ENCODE measurements around the gene ARF4. TPM values are rescaled to one million over a fixed set of nuclear protein-coding genes. Genes with fewer than 3 reads are reported as not detected.

ARF4 gene
- total and polyA plus RNA-seq, 9 donors, result 84.5 to 295 (median 131) TPM

GRCh38 chr3:57559526-57559925 lies 37.6 kb downstream of the ARF4 start:
- Histone ChIP-seq H3K27me3 (no peaks in the 10 kb centered on the region), H3K36me3 (no peaks in the 10 kb centered on the region), H3K4me3 (no peak overlapping the region), H3K4me1 (ENCODE audit: insufficient read depth) (peaks cover 5% of the 10 kb centered on the region), H3K9me3 (no peaks in the 10 kb centered on the region), H3K27ac (no peak overlapping the region)
- TF ChIP-seq EP300 (IDR thresholded peaks at IDR 0.05), result no peak
- no peak for TF ChIP-seq POLR2A (IDR thresholded peaks at IDR 0.05)
- TF ChIP-seq CTCF (IDR thresholded peaks at IDR 0.05), result no peak
- WGBS, 3 donors, result 95 to 100% (median 96%) methylated on average over 1 of the region's 1 CpG
- DNase-seq, result no peak
- intact Hi-C loops (cut with DNase I), result no loop called here

- peak overlapping the region in 1 of 2 donors; percentile 57 for H3K27ac ChIP-seq
Measured at GRCh38 chr3:57557085-57557537, 40.0 kb downstream of the ARF4 start.

GRCh38 chr3:57556459-57557084 lies 40.6 kb downstream of the ARF4 start:
- H3K4me1 ChIP-seq (ENCODE audit: insufficient read depth), result peaks cover 5% of the 10 kb centered on the region
- no peaks in the 10 kb centered on the region for H3K27me3 ChIP-seq
- TF ChIP-seq CTCF (IDR thresholded peaks at IDR 0.05), result no peak
- TF ChIP-seq EP300 (IDR thresholded peaks at IDR 0.05), result no peak
- H3K9me3 ChIP-seq, result no peaks in the 10 kb centered on the region
- 0 to 1% (median 0%) methylated on average over 42 to 54 of the region's 54 CpGs for WGBS, 3 donors
- peak overlapping the region; percentile 57 to 84 for H3K27ac ChIP-seq
- no peaks in the 10 kb centered on the region for H3K36me3 ChIP-seq
- intact Hi-C loops (cut with DNase I), result loop anchor here in 1 of 4 donors (2.0 kb wide), 1 partner anchor 40 kb away; the partner anchor contains the start of gene ARF4
- DNase-seq, result peak in 2 of 5 donors; percentile 33 to 60
- H3K4me3 ChIP-seq, result peak overlapping the region; percentile 78

More at GRCh38 chr3:57557085-57557537, 40.0 kb downstream of the ARF4 start:
- Histone ChIP-seq H3K9me3 (no peaks in the 10 kb centered on the region), H3K4me1 (ENCODE audit: insufficient read depth) (peaks cover 5% of the 10 kb centered on the region), H3K27me3 (no peaks in the 10 kb centered on the region), H3K36me3 (no peaks in the 10 kb centered on the region), H3K4me3 (peak overlapping the region; percentile 78)
- TF ChIP-seq EP300 (IDR thresholded peaks at IDR 0.05), result no peak
- TF ChIP-seq CTCF (IDR thresholded peaks at IDR 0.05), result no peak
- no peak for TF ChIP-seq POLR2A (IDR thresholded peaks at IDR 0.05)
- no peak for DNase-seq
- intact Hi-C loops (cut with DNase I), result loop anchor here in 1 of 4 donors (2.0 kb wide), 1 partner anchor 40 kb away; the partner anchor contains the start of gene ARF4
- WGBS, 3 donors, result 0 to 2% (median 1%) methylated on average over 29 of the region's 29 CpGs

GRCh38 chr3:57555738-57556458 lies 41.2 kb downstream of the ARF4 start, which contains the start of gene PDE12:
Gene PDE12 (plus strand): TSS chr3:57556274. CDS start chr3:57556380, 106 bp downstream.
- Histone ChIP-seq H3K27me3 (no peaks in the 10 kb centered on the region), H3K9me3 (no peaks in the 10 kb centered on the region), H3K27ac (peak within 1 kb of the TSS; percentile 57 to 84), H3K4me3 (peak within 1 kb of the TSS; percentile 78), H3K4me1 (ENCODE audit: insufficient read depth) (peaks cover 5% of the 10 kb centered on the region), H3K36me3 (no peaks in the 10 kb centered on the region)
- intact Hi-C loops (cut with DNase I), result loop anchor here in 1 of 4 donors (2.0 kb wide), 1 partner anchor 41 kb away; the partner anchor contains the start of gene ARF4
- WGBS, 3 donors, result 0 to 1% (median 0%) methylated on average over 54 of the region's 54 CpGs
- peak in 1 of 3 donors; percentile 8 for TF ChIP-seq CTCF (IDR thresholded peaks at IDR 0.05)
- TF ChIP-seq EP300 (IDR thresholded peaks at IDR 0.05), result peak; percentile 57
- TF ChIP-seq POLR2A (IDR thresholded peaks at IDR 0.05), result peak; percentile 60
- DNase-seq, result peak; percentile 82 to 89 (median 86)
